NB4 (cell line): ENCODE measurements around the gene KRT12.

Experiments used
- MYC ChIP-seq: IDR thresholded peaks from 2 replicates; pipeline ENCODE4 v1.6.1; 2011; ENCODE audit warnings: low read depth, low read length
- POLR2A ChIP-seq: IDR thresholded peaks from 2 replicates; pipeline ENCODE4 v1.6.1; 2011; ENCODE audit warnings: mild to moderate bottlenecking; ENCODE audit not compliant: insufficient read length; ENCODE audit errors: extremely low read depth
- TF ChIP-seq, protein P1 (sequence below): IDR thresholded peaks from one replicate; pipeline ENCODE4 v1.5.1; 2012; ENCODE audit warnings: low read depth, low read length
- TF ChIP-seq, protein P2 (sequence below): IDR thresholded peaks from 2 replicates; pipeline ENCODE4 v1.6.1; 2011; ENCODE audit warnings: low read depth, low read length

DNA sequence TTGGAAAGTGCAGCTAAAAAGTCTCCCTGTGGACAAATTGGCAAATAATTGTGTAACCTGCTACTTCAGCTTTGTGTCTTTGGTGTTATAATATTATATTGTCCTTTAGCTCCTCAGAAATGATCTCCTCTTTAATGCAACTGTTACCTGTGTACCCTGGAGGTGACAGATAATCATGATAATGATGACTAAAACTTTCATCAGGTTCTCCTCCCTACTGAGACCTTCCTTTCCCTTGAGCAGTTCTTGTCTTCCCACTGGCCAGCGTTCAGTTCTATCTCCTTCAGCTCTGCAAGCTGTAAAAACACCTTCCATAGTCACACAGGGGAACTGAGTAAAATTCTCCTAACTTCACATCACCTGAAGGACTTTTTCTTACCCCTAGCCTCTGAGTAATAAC is 14.7 kb downstream of the KRT12 start:
- TF ChIP-seq, protein P1, sequence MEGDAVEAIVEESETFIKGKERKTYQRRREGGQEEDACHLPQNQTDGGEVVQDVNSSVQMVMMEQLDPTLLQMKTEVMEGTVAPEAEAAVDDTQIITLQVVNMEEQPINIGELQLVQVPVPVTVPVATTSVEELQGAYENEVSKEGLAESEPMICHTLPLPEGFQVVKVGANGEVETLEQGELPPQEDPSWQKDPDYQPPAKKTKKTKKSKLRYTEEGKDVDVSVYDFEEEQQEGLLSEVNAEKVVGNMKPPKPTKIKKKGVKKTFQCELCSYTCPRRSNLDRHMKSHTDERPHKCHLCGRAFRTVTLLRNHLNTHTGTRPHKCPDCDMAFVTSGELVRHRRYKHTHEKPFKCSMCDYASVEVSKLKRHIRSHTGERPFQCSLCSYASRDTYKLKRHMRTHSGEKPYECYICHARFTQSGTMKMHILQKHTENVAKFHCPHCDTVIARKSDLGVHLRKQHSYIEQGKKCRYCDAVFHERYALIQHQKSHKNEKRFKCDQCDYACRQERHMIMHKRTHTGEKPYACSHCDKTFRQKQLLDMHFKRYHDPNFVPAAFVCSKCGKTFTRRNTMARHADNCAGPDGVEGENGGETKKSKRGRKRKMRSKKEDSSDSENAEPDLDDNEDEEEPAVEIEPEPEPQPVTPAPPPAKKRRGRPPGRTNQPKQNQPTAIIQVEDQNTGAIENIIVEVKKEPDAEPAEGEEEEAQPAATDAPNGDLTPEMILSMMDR: no peak
- TF ChIP-seq, protein P2, sequence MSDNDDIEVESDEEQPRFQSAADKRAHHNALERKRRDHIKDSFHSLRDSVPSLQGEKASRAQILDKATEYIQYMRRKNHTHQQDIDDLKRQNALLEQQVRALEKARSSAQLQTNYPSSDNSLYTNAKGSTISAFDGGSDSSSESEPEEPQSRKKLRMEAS: no peak
- TF ChIP-seq POLR2A (no peak), MYC (no peak)
